Mammary epithelial cell (primary cell): ENCODE data around the gene PNPLA6.

Experiments
- EZH2 ChIP-seq: IDR thresholded peaks from 2 replicates; pipeline ENCODE4 v1.6.1; 2012; ENCODE audit warnings: low read length, inconsistent platforms, borderline replicate concordance
- TF ChIP-seq, protein P1 (sequence below), 2 donors: IDR thresholded peaks in 1 of 2; conservative IDR thresholded peaks in 1 of 2; 2 replicates each; pipeline ENCODE4 v1.5.1; 2011 to 2012; ENCODE audit warnings: inconsistent platforms in 2 of 2, low read length in 2 of 2, mild to moderate bottlenecking in 2 of 2, control low read depth in 1 of 2, low read depth in 1 of 2; ENCODE audit not compliant: insufficient read depth in 1 of 2; ENCODE audit errors: extremely low read depth in 1 of 2

DNA sequence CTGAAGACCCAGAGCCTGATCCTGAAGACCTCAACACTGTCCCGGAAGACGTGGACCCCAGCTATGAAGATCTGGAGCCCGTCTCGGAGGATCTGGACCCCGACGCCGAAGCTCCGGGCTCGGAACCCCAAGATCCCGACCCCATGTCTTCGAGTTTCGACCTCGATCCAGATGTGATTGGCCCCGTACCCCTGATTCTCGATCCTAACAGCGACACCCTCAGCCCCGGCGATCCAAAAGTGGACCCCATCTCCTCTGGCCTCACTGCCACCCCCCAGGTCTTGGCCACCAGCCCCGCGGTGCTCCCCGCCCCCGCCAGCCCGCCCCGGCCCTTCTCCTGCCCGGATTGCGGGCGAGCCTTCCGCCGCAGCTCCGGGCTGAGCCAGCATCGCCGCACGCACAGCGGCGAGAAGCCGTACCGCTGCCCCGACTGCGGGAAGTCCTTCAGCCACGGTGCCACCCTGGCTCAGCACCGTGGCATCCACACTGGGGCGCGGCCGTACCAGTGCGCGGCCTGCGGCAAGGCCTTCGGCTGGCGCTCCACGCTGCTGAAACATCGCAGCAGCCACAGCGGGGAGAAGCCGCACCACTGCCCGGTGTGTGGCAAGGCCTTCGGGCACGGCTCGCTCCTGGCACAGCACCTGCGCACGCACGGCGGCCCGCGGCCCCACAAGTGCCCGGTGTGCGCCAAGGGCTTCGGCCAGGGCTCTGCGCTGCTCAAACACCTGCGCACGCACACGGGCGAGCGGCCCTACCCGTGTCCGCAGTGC, 16.0 kb upstream of the PNPLA6 start:
- TF ChIP-seq, protein P1, sequence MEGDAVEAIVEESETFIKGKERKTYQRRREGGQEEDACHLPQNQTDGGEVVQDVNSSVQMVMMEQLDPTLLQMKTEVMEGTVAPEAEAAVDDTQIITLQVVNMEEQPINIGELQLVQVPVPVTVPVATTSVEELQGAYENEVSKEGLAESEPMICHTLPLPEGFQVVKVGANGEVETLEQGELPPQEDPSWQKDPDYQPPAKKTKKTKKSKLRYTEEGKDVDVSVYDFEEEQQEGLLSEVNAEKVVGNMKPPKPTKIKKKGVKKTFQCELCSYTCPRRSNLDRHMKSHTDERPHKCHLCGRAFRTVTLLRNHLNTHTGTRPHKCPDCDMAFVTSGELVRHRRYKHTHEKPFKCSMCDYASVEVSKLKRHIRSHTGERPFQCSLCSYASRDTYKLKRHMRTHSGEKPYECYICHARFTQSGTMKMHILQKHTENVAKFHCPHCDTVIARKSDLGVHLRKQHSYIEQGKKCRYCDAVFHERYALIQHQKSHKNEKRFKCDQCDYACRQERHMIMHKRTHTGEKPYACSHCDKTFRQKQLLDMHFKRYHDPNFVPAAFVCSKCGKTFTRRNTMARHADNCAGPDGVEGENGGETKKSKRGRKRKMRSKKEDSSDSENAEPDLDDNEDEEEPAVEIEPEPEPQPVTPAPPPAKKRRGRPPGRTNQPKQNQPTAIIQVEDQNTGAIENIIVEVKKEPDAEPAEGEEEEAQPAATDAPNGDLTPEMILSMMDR (conservative IDR thresholded peaks at IDR 0.05 in 1 of 2, IDR thresholded peaks at IDR 0.05 in 1 of 2; ENCODE audit: extremely low read depth in 1 of 2, insufficient read depth in 1 of 2, low read depth in 1 of 2, low read length in 2 of 2) = no peak
- TF ChIP-seq EZH2 = no peak
